Calu3 (cell line): Measurements from ENCODE around the gene SH3RF3. TPM values are rescaled to one million over a fixed set of nuclear protein-coding genes. Genes with fewer than 3 reads are reported as not detected.
"Not testable (repeated sequence)": the region's sequence is repeated elsewhere in the genome, so short reads cannot be mapped to it uniquely, and the experiment has no call there.

Experiments
- BruUV-seq: library from RNA; stranded (reverse); fragments of 400-500 nt; replicated peaks from 2 replicates; lab custom pipeline; 2021; lab: Mats Ljungman, UMichigan
- CTCF ChIA-PET: fragments of 300-600 bp; sonication (Branson Sonifier 250); formaldehyde crosslinking; loops from one replicate; lab custom pipeline; 2022; ENCODE audit warnings: antibody characterized with exemption; lab: Charles Lee
- DNase-seq: peaks from one replicate; pipeline ENCODE4 v3.0.0; 2022
- H3K27ac Mint-ChIP-seq: one replicate; pipeline ENCODE4 v1.8.0; 2022; ENCODE audit warnings: mixed read lengths; ENCODE audit not compliant: unreplicated experiment
- H3K27me3 Mint-ChIP-seq: one replicate; pipeline ENCODE4 v1.8.0; 2022; ENCODE audit warnings: mixed read lengths; ENCODE audit not compliant: unreplicated experiment
- H3K36me3 Mint-ChIP-seq: one replicate; pipeline ENCODE4 v1.8.0; 2022; ENCODE audit warnings: mild to moderate bottlenecking, moderate library complexity, mixed read lengths; ENCODE audit not compliant: insufficient read depth, unreplicated experiment
- H3K4me1 Mint-ChIP-seq: one replicate; pipeline ENCODE4 v1.8.0; 2022; ENCODE audit warnings: mild to moderate bottlenecking, low read depth, mixed read lengths; ENCODE audit not compliant: unreplicated experiment
- H3K4me3 Mint-ChIP-seq: one replicate; pipeline ENCODE4 v1.8.0; 2022; ENCODE audit warnings: mild to moderate bottlenecking, low read depth, moderate library complexity, mixed read lengths; ENCODE audit not compliant: unreplicated experiment
- H3K9me3 Mint-ChIP-seq: one replicate; pipeline ENCODE4 v1.8.0; 2022; ENCODE audit warnings: low read depth, mixed read lengths; ENCODE audit not compliant: unreplicated experiment
- intact Hi-C: fragments of 100-400 bp; cut with micrococcal nuclease; formaldehyde crosslinking; loops from one replicate; pipeline ENCODE4 v1.10.0; 2022; ENCODE audit not compliant: unreplicated experiment
- total RNA-seq: library from RNA; stranded (reverse); gene quantifications from 2 replicates; pipeline ENCODE4 v1.2.3, GENCODE V29; 2022
- TF ChIP-seq, protein P1 (sequence below): fragments of 200-600 bp; IDR thresholded peaks from one replicate; pipeline ENCODE4 v1.8.0; 2022; ENCODE audit warnings: antibody characterized with exemption; ENCODE audit not compliant: unreplicated experiment

Gene SH3RF3
- total RNA-seq, 1 experiment from 2014 or later = 0.17 TPM

GRCh38 chr2:109117780-109118179, 11.2 kb upstream of the SH3RF3 start:
- Mint-ChIP-seq H3K4me3 (no peak overlapping the region), H3K9me3 (no peaks in the 10 kb centered on the region), H3K36me3 (no peaks in the 10 kb centered on the region), H3K4me1 (no peaks in the 10 kb centered on the region), H3K27me3 (peaks cover 80% of the 10 kb centered on the region), H3K27ac (no peak overlapping the region)
- CTCF ChIA-PET = no interaction called here
- DNase-seq = no peak
- intact Hi-C loops = no loop called here
- BruUV-seq = no TSS peak
- TF ChIP-seq, protein P1, sequence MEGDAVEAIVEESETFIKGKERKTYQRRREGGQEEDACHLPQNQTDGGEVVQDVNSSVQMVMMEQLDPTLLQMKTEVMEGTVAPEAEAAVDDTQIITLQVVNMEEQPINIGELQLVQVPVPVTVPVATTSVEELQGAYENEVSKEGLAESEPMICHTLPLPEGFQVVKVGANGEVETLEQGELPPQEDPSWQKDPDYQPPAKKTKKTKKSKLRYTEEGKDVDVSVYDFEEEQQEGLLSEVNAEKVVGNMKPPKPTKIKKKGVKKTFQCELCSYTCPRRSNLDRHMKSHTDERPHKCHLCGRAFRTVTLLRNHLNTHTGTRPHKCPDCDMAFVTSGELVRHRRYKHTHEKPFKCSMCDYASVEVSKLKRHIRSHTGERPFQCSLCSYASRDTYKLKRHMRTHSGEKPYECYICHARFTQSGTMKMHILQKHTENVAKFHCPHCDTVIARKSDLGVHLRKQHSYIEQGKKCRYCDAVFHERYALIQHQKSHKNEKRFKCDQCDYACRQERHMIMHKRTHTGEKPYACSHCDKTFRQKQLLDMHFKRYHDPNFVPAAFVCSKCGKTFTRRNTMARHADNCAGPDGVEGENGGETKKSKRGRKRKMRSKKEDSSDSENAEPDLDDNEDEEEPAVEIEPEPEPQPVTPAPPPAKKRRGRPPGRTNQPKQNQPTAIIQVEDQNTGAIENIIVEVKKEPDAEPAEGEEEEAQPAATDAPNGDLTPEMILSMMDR = no peak

- no peaks in the 10 kb centered on the region for H3K4me1 Mint-ChIP-seq
- intact Hi-C loops = no loop called here
- CTCF ChIA-PET = no interaction called here
Measured at GRCh38 chr2:109118321-109118720, 10.7 kb upstream of the SH3RF3 start.

GRCh38 chr2:109120166-109120565, 8.8 kb upstream of the SH3RF3 start:
- intact Hi-C loops = no loop called here
- Mint-ChIP-seq H3K27me3 (peaks cover 80% of the 10 kb centered on the region), H3K27ac (no peak overlapping the region), H3K4me1 (peaks cover 3% of the 10 kb centered on the region), H3K4me3 (no peak overlapping the region), H3K36me3 (peaks cover under 1% of the 10 kb centered on the region), H3K9me3 (no peaks in the 10 kb centered on the region)
- no peak for DNase-seq
- BruUV-seq = no TSS peak
- CTCF ChIA-PET = no interaction called here
- TF ChIP-seq, protein P1 = no peak

More at GRCh38 chr2:109118321-109118720, 10.7 kb upstream of the SH3RF3 start:
- Mint-ChIP-seq H3K9me3 (no peaks in the 10 kb centered on the region), H3K27me3 (peaks cover 85% of the 10 kb centered on the region), H3K27ac (no peak overlapping the region), H3K4me3 (no peak overlapping the region), H3K36me3 (no peaks in the 10 kb centered on the region)
- BruUV-seq = no TSS peak
- DNase-seq = no peak
- TF ChIP-seq, protein P1 = no peak

- H3K9me3 Mint-ChIP-seq, H3K4me3 Mint-ChIP-seq, BruUV-seq, H3K4me1 Mint-ChIP-seq, H3K27ac Mint-ChIP-seq, intact Hi-C loops, H3K36me3 Mint-ChIP-seq, DNase-seq, CTCF ChIA-PET: not testable (repeated sequence)
- peaks cover 75% of the 10 kb centered on the region for H3K27me3 Mint-ChIP-seq
Measured at GRCh38 chr2:109120686-109121085, 8.3 kb upstream of the SH3RF3 start.

GRCh38 chr2:109123586-109124201, 5.3 kb upstream of the SH3RF3 start:
- Mint-ChIP-seq H3K36me3 (peaks cover 18% of the 10 kb centered on the region), H3K4me1 (peaks cover 22% of the 10 kb centered on the region), H3K27ac (no peak overlapping the region), H3K9me3 (no peaks in the 10 kb centered on the region), H3K27me3 (peaks cover 47% of the 10 kb centered on the region), H3K4me3 (no peak overlapping the region)
- no TSS peak for BruUV-seq
- CTCF ChIA-PET = interaction anchor here (0.6 kb wide), 2 partner anchors 69 to 194 kb away, joined by 3 to 17 read pairs; no protein-coding TSS in a partner anchor
- intact Hi-C loops = no loop called here
- TF ChIP-seq, protein P1 = no peak
- no peak for DNase-seq
